K562 (cell line): ENCODE results near the gene KLHL12. TPM values are rescaled to one million over a fixed set of nuclear protein-coding genes. Genes with fewer than 3 reads are reported as not detected.

ENCODE experiments used
- CHD7 ChIP-seq: fragments of 200-600 bp; sonication (generic); IDR thresholded peaks from one replicate; pipeline ENCODE4 v1.6.1; 2012; ENCODE audit warnings: mild to moderate bottlenecking, low read depth, low read length, inconsistent platforms
- FOXJ3 ChIP-seq: sonication (generic); formaldehyde crosslinking; IDR thresholded peaks from 2 replicates; pipeline ENCODE4 v1.4.0; 2020; ENCODE audit warnings: mild to moderate bottlenecking, missing genetic modification reagents
- NBN ChIP-seq: fragments of 450-650 bp; IDR thresholded peaks from 2 replicates; pipeline ENCODE4 v1.6.1; 2016; ENCODE audit warnings: low read depth, mild to moderate bottlenecking
- PCBP2 ChIP-seq: fragments of 200-400 bp; formaldehyde crosslinking; IDR thresholded peaks from 2 replicates; pipeline ENCODE4 v1.6.1; 2018; ENCODE audit warnings: low read length, low read depth, mild to moderate bottlenecking, moderate library complexity; ENCODE audit not compliant: poor library complexity, severe bottlenecking
- POLR3G ChIP-seq: IDR thresholded peaks from 2 replicates; pipeline ENCODE4 v1.6.1; 2011; ENCODE audit not compliant: insufficient read length, insufficient replicate concordance; ENCODE audit errors: extremely low read depth
- STAT5A ChIP-seq: IDR thresholded peaks from 2 replicates; pipeline ENCODE4 v1.6.1; 2012; ENCODE audit warnings: low read length, inconsistent platforms, borderline replicate concordance
- TEAD1 ChIP-seq, 2 experiments: fragments of 450-650 bp in 1 of 2; sonication (generic) in 1 of 2; formaldehyde crosslinking; IDR thresholded peaks; 2 replicates each; pipeline versions ENCODE4 v1.4.0 to v1.8.0; 2020 to 2022; ENCODE audit warnings: mild to moderate bottlenecking in 2 of 2, missing genetic modification reagents in 1 of 2
- ZNF695 ChIP-seq: fragments of 450-650 bp; formaldehyde crosslinking; IDR thresholded peaks from 2 replicates; pipeline ENCODE4 v1.4.0; 2020; ENCODE audit warnings: mild to moderate bottlenecking, moderate library complexity
- polyA plus RNA-seq, 8 experiments: library from polyadenylated mRNA; depleted of rRNA in 4 of 8; stranded (reverse) in 5 of 8; unstranded in 3 of 8; fragments of >200 nt; fragmentation: Nextera tagmentation in 2 of 8; fragmentation: Illumina TruSeq in 1 of 8; extraction: Ambion mirVana in 2 of 8; extraction: Trizol in 1 of 8; gene quantifications; 2 replicates each; pipeline versions ENCODE4 v1.2.1 to v1.2.3, GENCODE V29; 2011 to 2014; ENCODE audit warnings: inconsistent platforms in 1 of 8, missing spikeins in 1 of 8
- total RNA-seq, 7 experiments: library from RNA; depleted of rRNA in 6 of 7; stranded (reverse); fragments of >200 nt in 6 of 7; fragmentation: Illumina TruSeq in 2 of 7; extraction: Trizol in 2 of 7; gene quantifications; 2 replicates each; pipeline versions ENCODE4 v1.2.1 to v1.2.3, GENCODE V29; 2011 to 2021; ENCODE audit warnings: low replicate concordance in 1 of 7

The KLHL12 gene
- total and polyA plus RNA-seq, 9 of the 15 experiments (the other 6 are each of a cell fraction or from before 2014, with no cell fraction given), result 23.1 to 85.1 (median 35.0) TPM

- TF ChIP-seq STAT5A, result no peak
- TF ChIP-seq NBN, result no peak
- TF ChIP-seq CHD7, result no peak
- TF ChIP-seq PCBP2, result no peak
- no peak for TF ChIP-seq POLR3G
- TF ChIP-seq TEAD1 (CRISPR knock-in tag; IDR thresholded peaks at IDR 0.05), result 0 out of 4 replicates have a peak, but pooled peaks of 1 of the 2 experiments have one; percentile 51
- TF ChIP-seq ZNF695 (CRISPR knock-in tag), result no peak
- no peak for TF ChIP-seq FOXJ3 (CRISPR knock-in tag)
Measured at GRCh38 chr1:202860744-202861419, 66.2 kb downstream of the KLHL12 start (continued).
